GM21786 (cell line): Measurements from ENCODE around the gene TNRC6A.
"Not testable (repeated sequence)": the region's sequence is repeated elsewhere in the genome, so short reads cannot be mapped to it uniquely, and the experiment has no call there.

Experiments
- ATAC-seq: cut with Tn5 transposase; IDR thresholded peaks from one replicate; pipeline ENCODE4 v1.9.1; 2021; ENCODE audit not compliant: unreplicated experiment

TNRC6A gene

GRCh38 chr16:24810951-24811843 lies 81.7 kb downstream of the TNRC6A start:
- no peak for ATAC-seq

GRCh38 chr16:24812813-24813212 lies 83.4 kb downstream of the TNRC6A start:
- ATAC-seq: not testable (repeated sequence)

- no peak for ATAC-seq
Observed at GRCh38 chr16:24815021-24815420, 85.6 kb downstream of the TNRC6A start.

GRCh38 chr16:24816688-24817087 lies 87.2 kb downstream of the TNRC6A start:
- no peak for ATAC-seq

- no peak for ATAC-seq
Observed at GRCh38 chr16:24819462-24820040, 90.1 kb downstream of the TNRC6A start.

GRCh38 chr16:24820522-24820921 lies 91.1 kb downstream of the TNRC6A start:
- no peak for ATAC-seq

GRCh38 chr16:24821129-24821528 lies 91.7 kb downstream of the TNRC6A start:
- ATAC-seq: no peak

- ATAC-seq: no peak
Observed at GRCh38 chr16:24822542-24822941, 93.1 kb downstream of the TNRC6A start.

- no peak for ATAC-seq
Observed at GRCh38 chr16:24822974-24823373, 93.5 kb downstream of the TNRC6A start.

- no peak for ATAC-seq
Observed at GRCh38 chr16:24825696-24826095, 96.2 kb downstream of the TNRC6A start.

GRCh38 chr16:24826096-24826690 lies 96.7 kb downstream of the TNRC6A start:
- ATAC-seq: no peak

- ATAC-seq: no peak
Observed at GRCh38 chr16:24826817-24827566, 97.5 kb downstream of the TNRC6A start.

GRCh38 chr16:24829153-24829552 lies 99.7 kb downstream of the TNRC6A start:
- no peak for ATAC-seq

- ATAC-seq: no peak
Observed at GRCh38 chr16:24833352-24833751, 103.9 kb downstream of the TNRC6A start.

- no peak for ATAC-seq
Observed at GRCh38 chr16:24834459-24835335, 105.2 kb downstream of the TNRC6A start.

- no peak for ATAC-seq
Observed at GRCh38 chr16:24836836-24837235, 107.4 kb downstream of the TNRC6A start.

GRCh38 chr16:24837969-24838368 lies 108.5 kb downstream of the TNRC6A start:
- no peak for ATAC-seq

GRCh38 chr16:24838554-24839266 lies 109.3 kb downstream of the TNRC6A start:
- ATAC-seq: no peak

GRCh38 chr16:24839347-24839972 lies 110.0 kb downstream of the TNRC6A start:
- ATAC-seq: no peak
